Ovary (tissue), 3 donors: ENCODE results near the gene LRRN3.

Experiments used
- POLR2A ChIP-seq: fragments of 450-650 bp; IDR thresholded peaks from one replicate; pipeline ENCODE4 v1.6.1; 2017; ENCODE audit warnings: antibody characterized with exemption, mild to moderate bottlenecking, moderate library complexity
- TF ChIP-seq, protein P1 (sequence below), 3 donors: fragments of 450-650 bp in 2 of 3; fragments of 200-600 bp in 1 of 3; IDR thresholded peaks; one replicate each; pipeline versions ENCODE4 v1.5.1 to v1.8.0; 2016 to 2022; ENCODE audit warnings: antibody characterized with exemption in 3 of 3, mild to moderate bottlenecking in 1 of 3
- donor health status: DM: no; HTN: no; CAD: no.

DNA sequence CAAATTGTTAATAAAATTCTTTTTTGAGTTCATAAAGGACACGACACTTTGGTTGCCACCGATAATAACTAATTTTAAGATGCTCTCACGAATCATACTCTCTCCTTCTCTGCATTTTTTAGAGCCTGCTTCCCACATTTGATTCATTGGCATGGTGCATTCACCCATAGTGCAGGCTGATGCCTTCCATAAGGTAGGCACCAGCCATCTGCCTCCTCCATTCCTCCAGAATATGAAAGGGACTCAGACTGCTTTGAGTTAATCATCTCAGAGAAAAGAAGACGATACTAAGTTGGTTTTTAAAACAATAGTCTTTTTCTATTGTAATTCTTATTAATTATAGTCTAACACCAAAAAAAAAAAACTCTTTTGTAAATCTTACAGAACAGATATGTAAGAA is 33.9 kb upstream of the LRRN3 start:
- TF ChIP-seq, protein P1, sequence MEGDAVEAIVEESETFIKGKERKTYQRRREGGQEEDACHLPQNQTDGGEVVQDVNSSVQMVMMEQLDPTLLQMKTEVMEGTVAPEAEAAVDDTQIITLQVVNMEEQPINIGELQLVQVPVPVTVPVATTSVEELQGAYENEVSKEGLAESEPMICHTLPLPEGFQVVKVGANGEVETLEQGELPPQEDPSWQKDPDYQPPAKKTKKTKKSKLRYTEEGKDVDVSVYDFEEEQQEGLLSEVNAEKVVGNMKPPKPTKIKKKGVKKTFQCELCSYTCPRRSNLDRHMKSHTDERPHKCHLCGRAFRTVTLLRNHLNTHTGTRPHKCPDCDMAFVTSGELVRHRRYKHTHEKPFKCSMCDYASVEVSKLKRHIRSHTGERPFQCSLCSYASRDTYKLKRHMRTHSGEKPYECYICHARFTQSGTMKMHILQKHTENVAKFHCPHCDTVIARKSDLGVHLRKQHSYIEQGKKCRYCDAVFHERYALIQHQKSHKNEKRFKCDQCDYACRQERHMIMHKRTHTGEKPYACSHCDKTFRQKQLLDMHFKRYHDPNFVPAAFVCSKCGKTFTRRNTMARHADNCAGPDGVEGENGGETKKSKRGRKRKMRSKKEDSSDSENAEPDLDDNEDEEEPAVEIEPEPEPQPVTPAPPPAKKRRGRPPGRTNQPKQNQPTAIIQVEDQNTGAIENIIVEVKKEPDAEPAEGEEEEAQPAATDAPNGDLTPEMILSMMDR (IDR thresholded peaks at IDR 0.05): no peak
- no peak for TF ChIP-seq POLR2A
